ENCODE results near the gene SLC17A9.

- TF ChIP-seq CTCF (IDR thresholded peaks at IDR 0.05) (no peak; the same call in 1 of the 2 replicates), ZFX (IDR thresholded peaks at IDR 0.05; ENCODE audit: borderline replicate concordance) (no peak)
Observed at GRCh38 chr20:63000036-63000435, 47.5 kb downstream of the SLC17A9 start.
